GM12872 (cell line): ENCODE measurements around the gene TTC32.

Experiments
- TF ChIP-seq, protein P1 (sequence below): IDR thresholded peaks from 3 replicates; pipeline ENCODE4 v1.5.1; 2011; ENCODE audit warnings: low read depth, mild to moderate bottlenecking, low read length, moderate library complexity; ENCODE audit not compliant: insufficient read depth

TTC32 gene

DNA sequence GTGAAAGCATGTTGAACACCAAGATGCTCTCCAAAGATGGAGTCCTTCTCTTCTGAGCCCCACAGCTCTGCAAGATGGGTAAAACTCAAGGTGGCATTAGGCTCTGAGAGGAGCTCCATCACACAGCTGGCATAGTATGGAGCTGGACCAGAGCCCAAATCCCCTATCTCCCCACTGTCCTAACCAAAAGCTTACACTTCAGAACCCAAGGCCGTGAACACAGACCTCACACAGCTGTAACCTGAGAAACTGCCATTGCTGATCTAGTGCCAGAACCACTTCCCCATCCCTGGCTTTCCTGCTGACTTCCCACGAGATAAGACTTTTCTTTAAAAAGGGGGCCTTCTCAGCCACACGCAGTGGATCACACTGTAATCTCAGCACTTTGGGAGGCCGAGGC lies 25.0 kb downstream of the TTC32 start:
- TF ChIP-seq, protein P1, sequence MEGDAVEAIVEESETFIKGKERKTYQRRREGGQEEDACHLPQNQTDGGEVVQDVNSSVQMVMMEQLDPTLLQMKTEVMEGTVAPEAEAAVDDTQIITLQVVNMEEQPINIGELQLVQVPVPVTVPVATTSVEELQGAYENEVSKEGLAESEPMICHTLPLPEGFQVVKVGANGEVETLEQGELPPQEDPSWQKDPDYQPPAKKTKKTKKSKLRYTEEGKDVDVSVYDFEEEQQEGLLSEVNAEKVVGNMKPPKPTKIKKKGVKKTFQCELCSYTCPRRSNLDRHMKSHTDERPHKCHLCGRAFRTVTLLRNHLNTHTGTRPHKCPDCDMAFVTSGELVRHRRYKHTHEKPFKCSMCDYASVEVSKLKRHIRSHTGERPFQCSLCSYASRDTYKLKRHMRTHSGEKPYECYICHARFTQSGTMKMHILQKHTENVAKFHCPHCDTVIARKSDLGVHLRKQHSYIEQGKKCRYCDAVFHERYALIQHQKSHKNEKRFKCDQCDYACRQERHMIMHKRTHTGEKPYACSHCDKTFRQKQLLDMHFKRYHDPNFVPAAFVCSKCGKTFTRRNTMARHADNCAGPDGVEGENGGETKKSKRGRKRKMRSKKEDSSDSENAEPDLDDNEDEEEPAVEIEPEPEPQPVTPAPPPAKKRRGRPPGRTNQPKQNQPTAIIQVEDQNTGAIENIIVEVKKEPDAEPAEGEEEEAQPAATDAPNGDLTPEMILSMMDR: no peak

DNA sequence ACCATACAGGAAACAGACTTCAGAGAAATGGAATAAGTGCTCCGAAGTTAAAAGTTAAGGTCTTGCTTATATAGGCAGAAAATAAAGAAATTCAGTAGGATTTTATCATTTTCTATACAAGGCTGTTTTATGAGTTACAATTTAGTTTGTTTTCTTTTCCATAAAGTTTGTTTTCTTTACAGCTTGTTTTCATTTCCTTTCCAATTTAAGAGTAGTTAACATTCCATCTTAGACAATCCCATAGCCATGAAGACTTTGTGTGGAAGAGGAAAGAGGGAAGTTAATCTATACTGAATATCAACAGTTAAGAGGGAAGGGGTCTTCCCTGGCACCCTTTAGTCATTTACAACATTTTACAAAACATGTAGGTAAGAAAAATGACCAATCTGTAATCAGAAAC lies 26.5 kb downstream of the TTC32 start:
- TF ChIP-seq, protein P1: no peak

DNA sequence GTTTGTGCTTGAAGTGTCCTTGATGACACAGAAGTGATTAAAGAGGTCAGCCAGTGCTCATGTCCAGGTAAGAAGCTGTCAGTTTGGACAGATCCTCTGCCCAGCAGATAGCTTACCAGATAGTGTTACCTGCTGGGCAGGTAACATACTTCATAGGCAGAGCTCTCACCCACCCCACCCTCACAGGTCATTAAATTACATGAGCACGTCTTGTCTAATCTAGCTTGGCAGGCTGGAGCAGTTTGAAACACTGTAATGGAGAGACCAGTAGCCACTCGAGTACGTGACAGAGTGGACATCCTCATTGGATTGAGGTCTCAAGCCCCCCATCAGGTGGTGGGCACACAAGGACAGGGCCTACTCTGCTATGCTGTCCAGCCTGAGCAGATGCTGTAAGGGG lies 27.1 kb downstream of the TTC32 start:
- TF ChIP-seq, protein P1: no peak

DNA sequence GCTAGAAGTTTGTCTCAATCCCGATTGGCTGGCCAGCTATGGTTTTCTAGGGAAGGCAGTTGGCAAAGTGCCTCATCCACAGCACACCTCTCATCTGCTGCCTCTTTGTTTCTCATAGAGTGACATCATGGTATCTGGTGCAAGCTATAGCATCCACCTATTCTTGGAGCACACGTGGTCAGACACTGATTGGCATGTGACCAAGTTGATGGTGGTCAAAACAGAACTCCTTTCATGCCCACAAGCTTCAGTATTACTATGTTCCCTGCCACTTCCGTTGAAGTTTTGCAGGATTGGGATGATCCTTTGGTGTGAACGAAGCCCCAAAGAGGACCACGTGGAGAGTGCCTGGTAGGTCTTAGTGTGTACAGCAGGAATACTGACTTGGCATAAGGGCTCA lies 28.8 kb downstream of the TTC32 start:
- TF ChIP-seq, protein P1: no peak

DNA sequence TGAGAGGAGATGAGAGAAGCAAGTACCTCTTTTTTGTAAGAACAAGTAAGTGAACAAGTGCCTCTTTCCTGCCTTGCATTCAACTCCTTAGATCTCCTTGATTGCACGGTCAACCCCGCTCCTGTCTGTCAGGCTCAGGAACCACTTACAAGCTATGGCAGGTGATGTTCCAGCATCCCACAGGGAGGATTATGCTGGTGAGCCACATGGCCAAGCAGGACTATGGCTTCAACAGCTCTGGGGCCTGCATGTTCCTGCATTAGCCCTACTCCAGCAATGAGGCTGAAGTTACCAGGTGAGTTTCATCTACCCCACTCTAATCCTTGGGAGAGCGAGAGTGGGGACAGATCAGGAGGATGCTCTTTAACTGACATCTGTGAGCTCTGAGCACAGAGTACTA lies 29.5 kb downstream of the TTC32 start:
- TF ChIP-seq, protein P1: no peak

DNA sequence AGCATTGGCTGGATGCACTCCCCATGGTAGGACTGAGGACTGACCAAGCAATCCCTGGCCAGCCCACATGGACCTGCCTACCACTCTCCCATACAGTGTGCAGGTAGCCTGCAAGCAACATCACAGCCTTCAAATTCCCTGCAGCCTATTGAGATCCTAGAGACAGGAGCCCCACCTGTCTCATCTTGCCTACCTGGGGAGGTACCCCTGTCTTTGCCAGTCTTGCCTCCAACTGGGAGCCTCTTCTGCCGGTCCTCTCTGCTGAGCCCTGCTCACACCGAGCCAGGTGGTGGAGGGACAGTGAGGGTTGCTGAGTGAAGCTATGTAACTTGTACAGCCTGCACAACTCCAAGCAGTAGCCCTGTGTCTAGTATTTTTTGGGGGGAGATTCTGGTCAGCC lies 29.9 kb downstream of the TTC32 start:
- TF ChIP-seq, protein P1: no peak

DNA sequence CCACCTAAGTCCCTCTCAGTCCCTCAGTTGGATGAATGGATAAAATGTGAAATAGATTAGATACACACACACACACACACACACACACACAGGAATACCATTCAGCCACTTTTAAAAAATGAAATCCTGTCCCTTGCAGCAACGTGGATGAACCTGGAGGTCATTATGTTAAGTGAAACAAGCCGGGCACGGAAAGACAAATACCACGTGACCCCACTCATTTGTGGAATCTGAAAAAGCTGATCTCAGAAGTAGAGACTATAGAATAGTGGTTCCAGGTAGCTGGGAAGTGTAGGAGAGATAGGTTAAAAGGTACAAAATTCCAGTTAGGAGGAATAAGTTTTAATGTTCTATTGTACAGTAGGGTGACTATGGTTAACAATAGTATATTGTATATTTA lies 31.0 kb downstream of the TTC32 start:
- TF ChIP-seq, protein P1: no peak
